Fibroblast of villous mesenchyme (primary cell): ENCODE measurements around the gene KCNMB1. TPM values are rescaled to one million over a fixed set of nuclear protein-coding genes. Genes with fewer than 3 reads are reported as not detected.

Experiments
- DNase-seq: peaks from one replicate; pipeline ENCODE4 v3.0.0-alpha.2; 2010; ENCODE audit warnings: low read depth
- H3K4me3 ChIP-seq: 2 replicates; pipeline ENCODE4 v1.5.1; 2011; ENCODE audit warnings: low read depth, mild to moderate bottlenecking, low read length
- CTCF ChIP-seq: IDR thresholded peaks from 2 replicates; pipeline ENCODE4 v1.5.1; 2012; ENCODE audit warnings: low read depth, mild to moderate bottlenecking, low read length; ENCODE audit not compliant: insufficient read depth
- total RNA-seq: library from RNA; depleted of rRNA; stranded (reverse); fragments of >200 nt; gene quantifications from 2 replicates; pipeline ENCODE4 v1.2.3, GENCODE V29; 2012

Gene KCNMB1
- total RNA-seq, 1 donor, result not detected

- no peak for DNase-seq
- H3K4me3 ChIP-seq, result no peak overlapping the region
- no peak for TF ChIP-seq CTCF
These were observed 47.6 kb downstream of the KCNMB1 start for GRCh38 chr5:170341545-170341944.

- TF ChIP-seq CTCF, result no peak
- H3K4me3 ChIP-seq, result no peak overlapping the region
- no peak for DNase-seq
These were observed 49.4 kb downstream of the KCNMB1 start for GRCh38 chr5:170339780-170340167.

GRCh38 chr5:170338933-170339779, 50.0 kb downstream of the KCNMB1 start:
- no peak overlapping the region for H3K4me3 ChIP-seq
- TF ChIP-seq CTCF, result peak; percentile 19
- no peak for DNase-seq

GRCh38 chr5:170338291-170338690, 50.9 kb downstream of the KCNMB1 start:
- no peak for DNase-seq
- H3K4me3 ChIP-seq, result no peak overlapping the region
- TF ChIP-seq CTCF, result no peak

GRCh38 chr5:170337045-170337733, 52.0 kb downstream of the KCNMB1 start:
- no peak overlapping the region for H3K4me3 ChIP-seq
- DNase-seq, result no peak

GRCh38 chr5:170336065-170336464, 53.1 kb downstream of the KCNMB1 start:
- no peak overlapping the region for H3K4me3 ChIP-seq
- no peak for DNase-seq
- no peak for TF ChIP-seq CTCF

More at GRCh38 chr5:170337045-170337733, 52.0 kb downstream of the KCNMB1 start:
- no peak for TF ChIP-seq CTCF

GRCh38 chr5:170334626-170335025, 54.5 kb downstream of the KCNMB1 start:
- no peak for DNase-seq
- TF ChIP-seq CTCF, result no peak
- no peak overlapping the region for H3K4me3 ChIP-seq
